Breast epithelium (tissue), 3 donors: ENCODE results near the gene PPP1CB.

Source experiments
- POLR2A ChIP-seq: fragments of 450-650 bp; IDR thresholded peaks from one replicate; pipeline ENCODE4 v1.6.1; 2016; ENCODE audit warnings: antibody characterized with exemption, mild to moderate bottlenecking, moderate library complexity
- POLR2AphosphoS5 ChIP-seq, 3 donors: sonication (generic); formaldehyde crosslinking; IDR thresholded peaks; one replicate each; pipeline ENCODE4 v1.6.1; 2017; ENCODE audit warnings: antibody characterized with exemption in 3 of 3

- TF ChIP-seq POLR2AphosphoS5 (IDR thresholded peaks at IDR 0.05) (no peak), POLR2A (no peak)
Observed at GRCh38 chr2:28818053-28818452, 66.4 kb downstream of the PPP1CB start.
